ENCODE data around the gene NPAS4. TPM values are rescaled to one million over a fixed set of nuclear protein-coding genes. Genes with fewer than 3 reads are reported as not detected.

The NPAS4 gene
- total RNA-seq (2011; cell fraction: chromatin; rRNA removed; ENCODE audit: low replicate concordance): not detected in 2 replicates
- not detected in 2 replicates for total RNA-seq (2011; cell fraction: nucleolus; rRNA removed)
- not detected in 2 replicates for total RNA-seq (2011; cell fraction: nucleoplasm; rRNA removed)
- total RNA-seq (2014; rRNA removed) (not detected in 2 replicates), total RNA-seq (2014; rRNA removed; fragmentation: Illumina TruSeq; extraction: Trizol) (not detected in 2 replicates), total RNA-seq (2015; rRNA removed; fragmentation: Illumina TruSeq; extraction: Trizol) (not detected in 2 replicates), total RNA-seq (2021) (not detected in 2 replicates), polyA plus RNA-seq (2011; rRNA removed) (not detected in 2 replicates), polyA plus RNA-seq (2014; fragmentation: Illumina TruSeq; extraction: Trizol) (not detected in 2 replicates), polyA plus RNA-seq (2014; fragmentation: Nextera tagmentation; extraction: Ambion mirVana) (not detected), polyA plus RNA-seq (2014; rRNA removed) (not detected in 2 replicates), polyA minus RNA-seq (2011; rRNA and poly(A)+ RNA removed) (not detected in 2 replicates), Bru-seq, nascent RNA (not detected), BruChase-seq, experiment 1, labeled RNA remaining after a 2-hour chase (not detected), BruChase-seq, experiment 2, labeled RNA remaining after a 6-hour chase (not detected)
- polyA plus RNA-seq (2011; cell fraction: cytosol; rRNA removed): 0.01 TPM in 1 of 2 replicates, not detected in the other
- polyA plus RNA-seq (2011; cell fraction: nucleus; rRNA removed): not detected in 2 replicates
- not detected in 2 replicates for polyA plus RNA-seq (2012)
- not detected in 2 replicates for polyA minus RNA-seq (2011; cell fraction: cytosol; rRNA and poly(A)+ RNA removed)
- not detected in 2 replicates for polyA minus RNA-seq (2011; cell fraction: nucleus; rRNA and poly(A)+ RNA removed)
- long read RNA-seq, experiment 1: 0 reads
- long read RNA-seq, experiment 2: 0 reads
- long read RNA-seq, experiment 3: 0 reads

DNA sequence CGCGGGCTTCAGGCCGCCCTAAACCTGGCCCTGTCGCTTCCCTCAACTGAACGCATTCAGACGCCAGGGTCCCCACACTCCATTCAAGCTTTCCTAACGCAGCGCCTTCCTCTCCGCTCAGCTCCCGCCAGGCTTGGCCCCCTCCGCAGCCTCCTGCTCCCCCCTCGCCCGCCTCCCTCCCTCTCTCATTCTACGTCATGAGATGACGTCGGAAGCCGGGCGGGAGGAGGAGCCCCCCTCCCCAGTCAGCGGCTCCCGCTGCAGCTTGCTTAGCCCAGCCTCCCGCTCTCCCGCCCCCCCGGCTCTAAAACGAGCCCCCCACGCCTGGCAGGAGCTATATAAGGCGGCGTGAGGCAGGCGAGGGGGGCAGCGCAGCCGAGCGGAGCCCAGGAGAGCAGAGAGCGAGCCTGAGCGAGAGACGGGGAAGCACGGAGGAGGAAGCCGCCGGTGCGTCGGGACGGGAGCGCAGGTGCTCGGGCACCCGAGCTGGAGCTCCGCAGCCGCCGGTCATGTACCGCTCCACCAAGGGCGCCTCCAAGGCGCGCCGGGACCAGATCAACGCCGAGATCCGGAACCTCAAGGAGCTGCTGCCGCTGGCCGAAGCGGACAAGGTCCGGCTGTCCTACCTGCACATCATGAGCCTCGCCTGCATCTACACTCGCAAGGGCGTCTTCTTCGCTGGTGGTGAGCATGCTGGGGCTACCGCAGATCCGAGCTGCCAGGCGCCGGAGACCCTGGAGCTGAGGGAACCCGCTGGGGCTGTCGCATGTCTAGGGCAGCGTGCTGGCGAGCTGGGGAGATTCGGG is at the start of gene NPAS4:
Gene NPAS4 (plus strand): TSS at position 365 of the 806 bp plus-strand sequence. CDS start 145 bp downstream, at position 510.
- Histone ChIP-seq H3K4me1 (replicated peaks in 1 of 2; ENCODE audit: control insufficient read depth in 2 of 2, insufficient read depth in 2 of 2, low read length in 2 of 2) (peaks cover 2 to 8% of the 10 kb centered on the region in 2 experiments; a peak in 2 of 5 replicates), H2AFZ (ENCODE audit: low read depth, low read length) (no peak within 1 kb of the TSS)
- no peak for ATAC-seq
- TF ChIP-seq ZNF75A (CRISPR knock-in tag; IDR thresholded peaks at IDR 0.05) (no peak), TEAD1 (CRISPR knock-in tag; IDR thresholded peaks at IDR 0.05) (no peak), YY1 (IDR thresholded peaks at IDR 0.05; ENCODE audit: borderline replicate concordance in 1 of 3, control insufficient read depth in 1 of 3, extremely low read depth in 1 of 3, insufficient read depth in 3 of 3, insufficient read length in 1 of 3, insufficient replicate concordance in 2 of 3, low read depth in 1 of 3, low read length in 2 of 3) (no peak), SREBF1 (IDR thresholded peaks at IDR 0.05; ENCODE audit: borderline replicate concordance, low read depth, low read length) (no peak), RUNX1 (IDR thresholded peaks at IDR 0.05; ENCODE audit: low read depth) (no peak), STAT5B (CRISPR knock-in tag; IDR thresholded peaks at IDR 0.05) (no peak), OTX1 (CRISPR knock-in tag; IDR thresholded peaks at IDR 0.05) (no peak), KDM4B (IDR thresholded peaks at IDR 0.05; ENCODE audit: borderline replicate concordance in 2 of 2, low read depth in 1 of 2) (no peak), PRPF4 (IDR thresholded peaks at IDR 0.05; ENCODE audit: insufficient read depth, low read depth, low read length, poor library complexity, severe bottlenecking) (no peak), STAT5A (IDR thresholded peaks at IDR 0.05; ENCODE audit: borderline replicate concordance, low read length) (no peak), JUN (IDR thresholded peaks at IDR 0.05; ENCODE audit: borderline replicate concordance, low read depth, low read length) (no peak), JUN (CRISPR knock-in tag; IDR thresholded peaks at IDR 0.05; ENCODE audit: borderline replicate concordance) (no peak), TARDBP (IDR thresholded peaks at IDR 0.05) (no peak)
- TF ChIP-seq, protein P1, sequence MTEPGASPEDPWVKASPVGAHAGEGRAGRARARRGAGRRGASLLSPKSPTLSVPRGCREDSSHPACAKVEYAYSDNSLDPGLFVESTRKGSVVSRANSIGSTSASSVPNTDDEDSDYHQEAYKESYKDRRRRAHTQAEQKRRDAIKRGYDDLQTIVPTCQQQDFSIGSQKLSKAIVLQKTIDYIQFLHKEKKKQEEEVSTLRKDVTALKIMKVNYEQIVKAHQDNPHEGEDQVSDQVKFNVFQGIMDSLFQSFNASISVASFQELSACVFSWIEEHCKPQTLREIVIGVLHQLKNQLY (CRISPR knock-in tag; conservative IDR thresholded peaks at IDR 0.05): no peak
- TF ChIP-seq, protein P2, sequence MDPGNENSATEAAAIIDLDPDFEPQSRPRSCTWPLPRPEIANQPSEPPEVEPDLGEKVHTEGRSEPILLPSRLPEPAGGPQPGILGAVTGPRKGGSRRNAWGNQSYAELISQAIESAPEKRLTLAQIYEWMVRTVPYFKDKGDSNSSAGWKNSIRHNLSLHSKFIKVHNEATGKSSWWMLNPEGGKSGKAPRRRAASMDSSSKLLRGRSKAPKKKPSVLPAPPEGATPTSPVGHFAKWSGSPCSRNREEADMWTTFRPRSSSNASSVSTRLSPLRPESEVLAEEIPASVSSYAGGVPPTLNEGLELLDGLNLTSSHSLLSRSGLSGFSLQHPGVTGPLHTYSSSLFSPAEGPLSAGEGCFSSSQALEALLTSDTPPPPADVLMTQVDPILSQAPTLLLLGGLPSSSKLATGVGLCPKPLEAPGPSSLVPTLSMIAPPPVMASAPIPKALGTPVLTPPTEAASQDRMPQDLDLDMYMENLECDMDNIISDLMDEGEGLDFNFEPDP (CRISPR knock-in tag; IDR thresholded peaks at IDR 0.05): no peak

More for the DNA sequence above, at the start of gene NPAS4:
- Histone ChIP-seq H4K20me1 (replicated peaks; ENCODE audit: control insufficient read depth, insufficient read depth, low read length) (peaks cover 16% of the 10 kb centered on the region), H3K9me1 (ENCODE audit: control insufficient read depth, insufficient read depth, low read length) (peaks cover 6% of the 10 kb centered on the region), H3K36me3 (ENCODE audit: control insufficient read depth, insufficient read depth, low read length) (no peaks in the 10 kb centered on the region), H3K27me3 (ENCODE audit: control insufficient read depth in 2 of 2, insufficient read depth in 2 of 2, low read length in 2 of 2) (peaks cover 0 to 9% of the 10 kb centered on the region in 2 experiments; a peak in 1 of 5 replicates), H3K9me3 (replicated peaks; ENCODE audit: control insufficient read depth, insufficient read depth, low read depth, low read length) (no peaks in the 10 kb centered on the region), H3K4me3 (no peak within 1 kb of the TSS), H3K79me2 (ENCODE audit: control insufficient read depth, insufficient read depth, low read length) (no peaks in the 10 kb centered on the region), H3K4me2 (ENCODE audit: insufficient read depth, low read length) (no peak within 1 kb of the TSS), H3K27ac (ENCODE audit: extremely low read depth, low read depth, low read length) (no peak within 1 kb of the TSS), H3K9ac (ENCODE audit: insufficient read depth in 1 of 2, low read depth in 2 of 2, low read length in 2 of 2) (no peak within 1 kb of the TSS)
- no peak for FAIRE-seq
- POLR2A ChIA-PET: interaction anchor here (0.6 to 1.3 kb wide), 11 partner anchors 9 to 424 kb away, joined by 3 to 6 read pairs (median 3); partner anchors contain the start of genes MRPL11 and YIF1A
- CTCF ChIA-PET (ENCODE audit: low intra/inter-chr PET ratio): interaction anchor here (0.8 to 1.3 kb wide), 2 partner anchors 9 to 13 kb away, joined by 4 read pairs; no protein-coding TSS in a partner anchor
- BruUV-seq (replicated peaks): no TSS peak
- in situ Hi-C loops (cut with MboI): no loop called here
- intact Hi-C loops (cut with micrococcal nuclease): no loop called here
- WGBS (ENCODE audit: insufficient coverage, low coverage, missing lambda C conversion rate): 81% methylated on average over 38 of the region's 71 CpGs
- DNase-seq (ENCODE audit: extremely low read depth in 1 of 4, low spot score in 3 of 4): no peak
